ENCODE results near the gene AEBP1. TPM values are rescaled to one million over a fixed set of nuclear protein-coding genes. Genes with fewer than 3 reads are reported as not detected.
A peak's percentile ranks its signal among the peaks of the same experiment; 100 is the strongest.

AEBP1 gene
- total RNA-seq, 2 donors from 2014 or later = 84.4 to 193 TPM

DNA sequence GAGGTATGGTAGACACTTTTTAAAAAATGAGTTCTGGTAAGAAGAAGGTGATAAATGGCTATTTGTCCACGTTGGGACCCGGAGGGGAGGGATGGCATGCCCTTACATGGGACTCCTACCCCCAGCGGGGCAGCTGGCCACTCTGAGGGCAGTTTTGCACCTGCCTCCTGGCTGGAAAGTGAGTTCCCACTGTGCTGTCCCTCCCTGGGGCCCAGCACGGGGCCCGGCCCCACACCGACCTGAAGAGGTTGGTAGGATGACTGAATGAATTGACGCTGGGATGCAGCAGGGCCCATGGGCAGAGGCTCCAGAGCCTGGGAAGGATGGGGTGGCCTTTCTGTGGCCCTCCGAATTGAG, 601 bp upstream of the AEBP1 start:
- peaks cover 16% of the 10 kb centered on the region for H3K36me3 ChIP-seq
- TF ChIP-seq, protein P1, sequence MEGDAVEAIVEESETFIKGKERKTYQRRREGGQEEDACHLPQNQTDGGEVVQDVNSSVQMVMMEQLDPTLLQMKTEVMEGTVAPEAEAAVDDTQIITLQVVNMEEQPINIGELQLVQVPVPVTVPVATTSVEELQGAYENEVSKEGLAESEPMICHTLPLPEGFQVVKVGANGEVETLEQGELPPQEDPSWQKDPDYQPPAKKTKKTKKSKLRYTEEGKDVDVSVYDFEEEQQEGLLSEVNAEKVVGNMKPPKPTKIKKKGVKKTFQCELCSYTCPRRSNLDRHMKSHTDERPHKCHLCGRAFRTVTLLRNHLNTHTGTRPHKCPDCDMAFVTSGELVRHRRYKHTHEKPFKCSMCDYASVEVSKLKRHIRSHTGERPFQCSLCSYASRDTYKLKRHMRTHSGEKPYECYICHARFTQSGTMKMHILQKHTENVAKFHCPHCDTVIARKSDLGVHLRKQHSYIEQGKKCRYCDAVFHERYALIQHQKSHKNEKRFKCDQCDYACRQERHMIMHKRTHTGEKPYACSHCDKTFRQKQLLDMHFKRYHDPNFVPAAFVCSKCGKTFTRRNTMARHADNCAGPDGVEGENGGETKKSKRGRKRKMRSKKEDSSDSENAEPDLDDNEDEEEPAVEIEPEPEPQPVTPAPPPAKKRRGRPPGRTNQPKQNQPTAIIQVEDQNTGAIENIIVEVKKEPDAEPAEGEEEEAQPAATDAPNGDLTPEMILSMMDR (IDR thresholded peaks at IDR 0.05) = no peak
- peak overlapping the region; percentile 88 to 92 for H3K27ac ChIP-seq
- H3K27me3 ChIP-seq = no peaks in the 10 kb centered on the region
- H3K4me1 ChIP-seq = peaks cover 0 to 73% of the 10 kb centered on the region in 2 donors
- no peaks in the 10 kb centered on the region for H3K9me3 ChIP-seq
- no peak for DNase-seq (ENCODE audit: low spot score)
- peak overlapping the region in 1 of 2 donors; percentile 72 for H3K4me3 ChIP-seq

DNA sequence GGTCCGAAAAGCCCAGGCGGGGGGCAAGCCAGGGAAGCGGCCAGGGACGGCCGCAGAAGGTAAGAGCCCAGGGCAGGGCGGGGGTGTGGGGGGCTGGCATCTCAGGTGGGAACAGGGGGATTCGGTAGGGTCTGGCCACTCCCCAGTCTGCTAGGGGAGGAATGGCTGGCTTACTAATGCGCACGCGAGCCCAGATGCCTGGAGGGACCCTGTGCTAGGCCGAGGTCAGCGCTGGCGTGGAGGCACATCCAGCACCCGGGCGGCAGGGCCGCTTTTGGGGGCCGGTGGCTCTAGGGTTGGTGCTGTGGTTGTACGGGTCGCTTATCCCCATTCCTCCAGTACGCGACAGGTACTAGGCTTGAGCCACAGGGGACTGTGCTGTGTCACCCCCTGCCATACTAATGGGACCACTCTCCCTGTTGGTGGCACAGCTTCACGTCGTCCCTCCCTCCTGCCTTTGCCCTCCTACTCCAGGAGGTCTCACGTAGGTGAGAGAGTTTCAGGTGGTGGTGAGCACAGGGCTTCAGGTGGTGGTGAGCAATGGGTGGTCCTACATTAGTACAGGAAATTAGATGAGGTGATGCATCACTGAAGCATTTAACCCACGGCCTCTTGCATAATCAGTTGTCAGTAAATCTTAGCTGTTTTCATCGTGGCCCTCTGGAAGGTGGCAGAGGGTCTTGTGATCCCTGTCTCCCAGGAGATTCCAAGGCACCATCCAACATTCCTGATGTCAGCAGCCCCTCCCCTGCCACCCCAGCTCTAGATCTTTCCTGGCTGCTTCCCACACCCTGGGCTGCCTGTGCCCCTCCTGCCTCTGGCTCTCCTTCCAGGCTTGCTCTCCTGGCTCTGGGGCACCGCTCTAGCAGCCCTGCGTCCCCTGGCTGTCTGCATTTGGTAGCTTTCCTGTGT, 971 bp downstream of the AEBP1 start:
- Histone ChIP-seq H3K27me3 (no peaks in the 10 kb centered on the region), H3K4me3 (peak overlapping the region; percentile 46 to 72), H3K27ac (peak overlapping the region; percentile 88 to 92), H3K9me3 (no peaks in the 10 kb centered on the region), H3K4me1 (peaks cover 0 to 68% of the 10 kb centered on the region in 2 donors), H3K36me3 (peaks cover 31% of the 10 kb centered on the region)
- DNase-seq (ENCODE audit: low spot score) = no peak
- TF ChIP-seq, protein P1 (IDR thresholded peaks at IDR 0.05) = peak in 1 of 2 donors; percentile 9

- TF ChIP-seq, protein P1 (IDR thresholded peaks at IDR 0.05) = no peak
- Histone ChIP-seq H3K36me3 (peaks cover 39% of the 10 kb centered on the region), H3K27ac (peak overlapping the region; percentile 88 to 92), H3K9me3 (no peaks in the 10 kb centered on the region), H3K4me1 (peaks cover 0 to 60% of the 10 kb centered on the region in 2 donors), H3K27me3 (no peaks in the 10 kb centered on the region), H3K4me3 (peak overlapping the region; percentile 46 to 72)
- DNase-seq (ENCODE audit: low spot score) = no peak
These were observed 1.7 kb downstream of the AEBP1 start for GRCh38 chr7:44105832-44106231.

- TF ChIP-seq, protein P1 (IDR thresholded peaks at IDR 0.05) = no peak
- no peaks in the 10 kb centered on the region for H3K9me3 ChIP-seq
- H3K36me3 ChIP-seq = peaks cover 45% of the 10 kb centered on the region
- no peaks in the 10 kb centered on the region for H3K27me3 ChIP-seq
- H3K4me1 ChIP-seq = peaks cover 0 to 54% of the 10 kb centered on the region in 2 donors
- peak overlapping the region; percentile 46 to 72 for H3K4me3 ChIP-seq
- H3K27ac ChIP-seq = peak overlapping the region; percentile 88 to 92
- DNase-seq (ENCODE audit: low spot score) = no peak
These were observed 2.3 kb downstream of the AEBP1 start for GRCh38 chr7:44106311-44107065.

- H3K4me1 ChIP-seq = peaks cover 0 to 47% of the 10 kb centered on the region in 2 donors
- H3K36me3 ChIP-seq = peaks cover 54% of the 10 kb centered on the region
- no peak for DNase-seq (ENCODE audit: low spot score)
These were observed 3.2 kb downstream of the AEBP1 start for GRCh38 chr7:44107116-44107960.

More at GRCh38 chr7:44107116-44107960, 3.2 kb downstream of the AEBP1 start:
- peak overlapping the region; percentile 31 to 92 for H3K27ac ChIP-seq
- TF ChIP-seq, protein P1 (IDR thresholded peaks at IDR 0.05) = no peak
- H3K27me3 ChIP-seq = no peaks in the 10 kb centered on the region
- no peaks in the 10 kb centered on the region for H3K9me3 ChIP-seq
- peak overlapping the region in 1 of 2 donors; percentile 1 for H3K4me3 ChIP-seq

Measured in right atrium auricular region (tissue), 2 donors.